Gastroesophageal sphincter (tissue), 3 donors: ENCODE results near the gene PI4KA.

Experiments used
- CTCF ChIP-seq, 4 experiments: fragments of 200-600 bp in 2 of 4; fragments of 450-650 bp in 2 of 4; sonication (generic) in 1 of 4; IDR thresholded peaks; one replicate each; pipeline ENCODE4 v1.5.1; 2017 to 2019; ENCODE audit warnings: antibody characterized with exemption in 4 of 4, mild to moderate bottlenecking in 2 of 4, moderate library complexity in 2 of 4
- POLR2A ChIP-seq, 2 donors: fragments of 450-650 bp; IDR thresholded peaks; one replicate each; pipeline ENCODE4 v1.6.1; 2017; ENCODE audit warnings: antibody characterized with exemption in 2 of 2, mild to moderate bottlenecking in 2 of 2, moderate library complexity in 1 of 2

GRCh38 chr22:20802452-20802851, 56.2 kb downstream of the PI4KA start:
- TF ChIP-seq CTCF (IDR thresholded peaks at IDR 0.05) (no peak), POLR2A (IDR thresholded peaks at IDR 0.05) (no peak)
